Ascending aorta (tissue), 2 donors: ENCODE data around the gene PRG2. TPM values are rescaled to one million over a fixed set of nuclear protein-coding genes. Genes with fewer than 3 reads are reported as not detected.
"Not testable (repeated sequence)": the region's sequence is repeated elsewhere in the genome, so short reads cannot be mapped to it uniquely, and the experiment has no call there.

ENCODE experiments used
- DNase-seq, 2 donors: peaks; one replicate each; pipeline ENCODE4 v3.0.0-alpha.2; 2019; ENCODE audit warnings: low spot score in 2 of 2
- H3K27ac ChIP-seq, 2 donors: fragments of 200-600 bp; sonication (generic); one replicate each; pipeline ENCODE4 v1.5.1; 2016 to 2017; ENCODE audit warnings: mild to moderate bottlenecking in 1 of 2
- H3K27me3 ChIP-seq: fragments of 200-600 bp; sonication (generic); one replicate; pipeline ENCODE4 v1.5.1; 2017
- H3K36me3 ChIP-seq, 2 donors: fragments of 200-600 bp; sonication (generic); one replicate each; pipeline ENCODE4 v1.5.1; 2016
- H3K4me1 ChIP-seq, 2 donors: fragments of 200-600 bp; sonication (generic); one replicate each; pipeline ENCODE4 v1.5.1; 2016 to 2017; ENCODE audit warnings: mild to moderate bottlenecking in 1 of 2
- H3K4me3 ChIP-seq, 2 donors: fragments of 200-600 bp; sonication (generic); one replicate each; pipeline ENCODE4 v1.5.1; 2016 to 2017; ENCODE audit warnings: mild to moderate bottlenecking in 1 of 2
- H3K9me3 ChIP-seq, 2 donors: fragments of 200-600 bp; sonication (generic); one replicate each; pipeline ENCODE4 v1.5.1; 2016
- CTCF ChIP-seq, 3 experiments: fragments of 200-600 bp in 2 of 3; fragments of 450-650 bp in 1 of 3; sonication (generic) in 2 of 3; IDR thresholded peaks; one replicate each; pipeline ENCODE4 v1.5.1; 2016 to 2019; ENCODE audit warnings: antibody characterized with exemption in 3 of 3, mild to moderate bottlenecking in 1 of 3, moderate library complexity in 1 of 3
- intact Hi-C: fragments of 100-400 bp; cut with DNase I; formaldehyde crosslinking; loops from one replicate; pipeline ENCODE4 v1.15.1; 2023
- total RNA-seq: library from RNA; depleted of rRNA; stranded (reverse); fragments of >200 nt; gene quantifications from one replicate; pipeline ENCODE4 v1.1.0, GENCODE V29; 2016

PRG2 gene
- total RNA-seq, 1 donor from 2014 or later: not detected

DNA sequence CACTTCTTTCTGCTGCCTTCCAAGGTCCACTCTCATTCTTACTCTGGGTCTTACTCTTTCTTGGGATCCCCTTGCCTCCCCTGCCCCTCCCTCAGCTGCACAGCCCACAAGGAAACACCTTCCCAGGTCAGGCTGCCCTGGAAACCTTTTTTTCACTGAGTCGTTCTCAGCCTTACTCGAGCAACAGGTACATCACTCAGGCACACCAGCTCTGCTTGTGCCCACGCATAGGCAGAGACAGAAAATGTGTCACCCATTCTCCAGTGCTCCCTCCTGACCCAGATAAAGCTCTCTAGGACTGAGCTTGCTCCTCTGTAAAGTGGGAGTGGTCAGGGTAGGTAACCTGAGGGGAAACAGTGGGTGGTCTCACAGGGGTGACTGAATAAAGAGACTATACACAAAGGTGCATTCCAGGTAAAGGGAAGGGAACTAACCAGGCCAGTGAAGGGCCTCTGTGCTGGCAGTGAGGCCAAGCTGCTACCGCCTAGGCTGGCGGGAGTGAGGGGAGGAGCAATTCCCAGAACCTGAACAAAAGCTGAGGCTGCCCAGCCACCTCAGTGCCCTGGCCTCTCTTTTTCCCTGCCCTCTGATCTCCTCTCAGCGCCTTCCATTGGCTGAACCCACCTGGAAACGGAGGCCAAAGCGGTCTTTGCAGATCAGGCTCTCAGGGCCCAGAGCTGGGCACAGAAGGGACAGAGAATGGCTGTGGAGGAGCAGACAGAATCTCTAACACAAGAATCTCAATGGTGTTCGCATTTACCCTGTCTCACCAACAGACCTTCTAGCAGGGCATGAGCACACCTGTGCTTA lies 25.4 kb downstream of the PRG2 start:
- no peak for TF ChIP-seq CTCF (IDR thresholded peaks at IDR 0.05)
- no peak for DNase-seq
- Histone ChIP-seq H3K9me3 (no peaks in the 10 kb centered on the region), H3K4me1 (no peaks in the 10 kb centered on the region), H3K36me3 (no peaks in the 10 kb centered on the region), H3K27ac (no peak overlapping the region), H3K27me3 (no peaks in the 10 kb centered on the region), H3K4me3 (no peak overlapping the region)
- intact Hi-C loops: no loop called here

DNA sequence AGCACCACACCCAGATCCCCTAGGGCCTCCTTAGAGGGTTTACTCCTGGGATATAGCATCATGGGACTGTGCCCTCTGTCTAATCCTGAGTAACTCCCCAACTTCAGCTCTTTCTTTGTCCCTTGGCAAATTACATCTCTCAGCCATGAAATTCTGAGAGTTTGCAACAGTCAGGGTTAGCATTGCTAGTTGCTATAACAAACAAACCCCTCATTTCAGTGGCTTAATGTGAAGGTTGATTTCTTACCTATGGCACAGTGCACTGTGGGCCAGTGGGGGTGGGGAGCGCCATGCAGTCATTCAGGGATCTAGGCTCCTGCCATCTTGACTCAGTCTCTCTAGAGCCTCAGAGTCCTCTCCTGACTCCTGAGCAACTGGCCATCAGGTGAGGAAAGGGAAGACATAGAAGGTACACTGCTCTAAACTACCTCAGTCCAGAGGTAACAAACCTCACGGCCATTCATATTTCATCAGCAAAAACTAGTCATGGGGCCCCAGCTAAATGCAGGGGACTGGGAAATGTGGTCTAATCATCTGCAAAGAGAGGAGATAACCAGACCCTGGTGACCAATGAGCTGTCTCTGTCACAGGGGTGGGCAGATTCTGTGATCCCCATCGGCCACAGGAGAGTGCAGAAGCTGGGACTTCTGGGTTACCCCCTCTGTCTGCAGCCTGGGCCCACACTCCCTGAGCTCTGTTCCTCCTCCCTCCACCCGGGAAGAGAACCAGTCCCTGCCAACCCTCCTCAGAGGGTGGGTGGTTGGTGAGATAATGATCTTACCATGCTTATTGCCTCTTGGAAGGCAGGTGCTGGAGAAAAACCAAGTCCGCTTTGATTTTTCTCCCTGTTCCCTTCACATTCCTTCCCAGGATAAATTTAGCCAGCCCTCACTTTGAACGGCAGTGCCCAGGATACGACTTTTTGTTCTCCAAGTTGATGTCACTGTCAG lies 27.0 kb downstream of the PRG2 start:
- H3K27me3 ChIP-seq: no peaks in the 10 kb centered on the region
- DNase-seq: no peak
- H3K27ac ChIP-seq: no peak overlapping the region
- H3K36me3 ChIP-seq: no peaks in the 10 kb centered on the region
- H3K4me1 ChIP-seq: no peaks in the 10 kb centered on the region
- intact Hi-C loops: no loop called here
- TF ChIP-seq CTCF (IDR thresholded peaks at IDR 0.05): no peak
- H3K4me3 ChIP-seq: no peak overlapping the region
- H3K9me3 ChIP-seq: no peaks in the 10 kb centered on the region

GRCh38 chr11:57361926-57362325 lies 28.5 kb downstream of the PRG2 start:
- TF ChIP-seq CTCF (IDR thresholded peaks at IDR 0.05): no peak
- Histone ChIP-seq H3K9me3 (no peaks in the 10 kb centered on the region), H3K4me3 (no peak overlapping the region), H3K4me1 (no peaks in the 10 kb centered on the region), H3K27ac (no peak overlapping the region), H3K36me3 (no peaks in the 10 kb centered on the region), H3K27me3 (no peaks in the 10 kb centered on the region)
- intact Hi-C loops: no loop called here
- DNase-seq: no peak

GRCh38 chr11:57361420-57361819 lies 29.0 kb downstream of the PRG2 start:
- DNase-seq, H3K27me3 ChIP-seq, H3K9me3 ChIP-seq, H3K4me3 ChIP-seq, H3K27ac ChIP-seq, H3K36me3 ChIP-seq, H3K4me1 ChIP-seq, intact Hi-C loops: not testable (repeated sequence)

GRCh38 chr11:57360991-57361390 lies 29.5 kb downstream of the PRG2 start:
- no peaks in the 10 kb centered on the region for H3K4me1 ChIP-seq
- no peak overlapping the region for H3K27ac ChIP-seq
- DNase-seq: no peak
- no peaks in the 10 kb centered on the region for H3K36me3 ChIP-seq
- H3K9me3 ChIP-seq: no peaks in the 10 kb centered on the region
- H3K27me3 ChIP-seq: no peaks in the 10 kb centered on the region
- intact Hi-C loops: no loop called here
- no peak for TF ChIP-seq CTCF (IDR thresholded peaks at IDR 0.05)
- no peak overlapping the region for H3K4me3 ChIP-seq
